GM21515 (cell line): Measurements from ENCODE around the gene PYCARD.
"Not testable (repeated sequence)": the region's sequence is repeated elsewhere in the genome, so short reads cannot be mapped to it uniquely, and the experiment has no call there.

Experiments
- ATAC-seq: cut with Tn5 transposase; IDR thresholded peaks from one replicate; pipeline ENCODE4 v1.9.1; 2021; ENCODE audit not compliant: unreplicated experiment

The PYCARD gene

GRCh38 chr16:31191697-31192428 is 10.7 kb downstream of the PYCARD start:
- ATAC-seq, result no peak

- no peak for ATAC-seq
Measured at GRCh38 chr16:31190818-31191444, 11.6 kb downstream of the PYCARD start.

- no peak for ATAC-seq
Measured at GRCh38 chr16:31190061-31190460, 12.5 kb downstream of the PYCARD start.

GRCh38 chr16:31189412-31189778 is 13.2 kb downstream of the PYCARD start:
- no peak for ATAC-seq

GRCh38 chr16:31188450-31189411 is 13.8 kb downstream of the PYCARD start:
- ATAC-seq, result no peak

- no peak for ATAC-seq
Measured at GRCh38 chr16:31187808-31188189, 14.8 kb downstream of the PYCARD start.

- no peak for ATAC-seq
Measured at GRCh38 chr16:31186930-31187807, 15.4 kb downstream of the PYCARD start.

GRCh38 chr16:31186176-31186575 is 16.4 kb downstream of the PYCARD start:
- no peak for ATAC-seq

- ATAC-seq, result no peak
Measured at GRCh38 chr16:31185339-31185738, 17.2 kb downstream of the PYCARD start.

GRCh38 chr16:31184888-31185287 is 17.7 kb downstream of the PYCARD start:
- no peak for ATAC-seq

GRCh38 chr16:31183432-31184428 is 18.8 kb downstream of the PYCARD start:
- no peak for ATAC-seq

GRCh38 chr16:31182391-31182790 is 20.2 kb downstream of the PYCARD start:
- ATAC-seq, result no peak

GRCh38 chr16:31181102-31181830 is 21.3 kb downstream of the PYCARD start:
- no peak for ATAC-seq

GRCh38 chr16:31179747-31180459 is 22.7 kb downstream of the PYCARD start, which contains the start of gene FUS:
TSS of gene FUS (plus strand) at chr16:31180139. CDS start at chr16:31180215, 76 bp downstream.
- peak; percentile 57 for ATAC-seq

GRCh38 chr16:31179219-31179746 is 23.3 kb downstream of the PYCARD start:
- ATAC-seq, result no peak

GRCh38 chr16:31177136-31177535 is 25.4 kb downstream of the PYCARD start:
- no peak for ATAC-seq

GRCh38 chr16:31170048-31170447 is 32.5 kb downstream of the PYCARD start:
- not testable (repeated sequence) for ATAC-seq

- no peak for ATAC-seq
Measured at GRCh38 chr16:31168848-31169247, 33.7 kb downstream of the PYCARD start.
